Activated CD4-positive, alpha-beta T cell treated with anti-CD3 and anti-CD28 coated beads for 36 hours (primary cell): Measurements from ENCODE around the gene FAM181A. TPM values are rescaled to one million over a fixed set of nuclear protein-coding genes. Genes with fewer than 3 reads are reported as not detected.

Experiments used
- ATAC-seq: fragments of 200-7000 bp; cut with Tn5 transposase; one replicate; pipeline ENCODE4 v1.10.0; 2021; ENCODE audit warnings: mild to moderate bottlenecking, moderate library complexity
- CTCF ChIA-PET: fragments of 350-600 bp; sonication (Branson Sonifier 250); formaldehyde crosslinking; loops from one replicate; lab custom pipeline; 2021; ENCODE audit warnings: antibody characterized with exemption; lab: Charles Lee
- POLR2A ChIA-PET: fragments of 350-600 bp; sonication (Branson Sonifier 250); formaldehyde crosslinking; loops from one replicate; lab custom pipeline; 2021; ENCODE audit warnings: antibody characterized with exemption, inconsistent platforms; lab: Charles Lee
- DNase-seq: peaks from one replicate; pipeline ENCODE4 v3.0.0-alpha.2; 2020
- H3K27ac Mint-ChIP-seq: one replicate; pipeline ENCODE4 v1.8.0; 2021; ENCODE audit warnings: mixed read lengths
- H3K27me3 Mint-ChIP-seq: one replicate; pipeline ENCODE4 v1.8.0; 2021; ENCODE audit warnings: mixed read lengths
- H3K36me3 Mint-ChIP-seq: one replicate; pipeline ENCODE4 v1.8.0; 2021; ENCODE audit warnings: low read depth, mixed read lengths
- H3K4me1 Mint-ChIP-seq: one replicate; pipeline ENCODE4 v1.8.0; 2021; ENCODE audit warnings: mixed read lengths
- H3K4me3 Mint-ChIP-seq: one replicate; pipeline ENCODE4 v1.8.0; 2021; ENCODE audit warnings: mild to moderate bottlenecking, moderate library complexity, mixed read lengths
- H3K9me3 Mint-ChIP-seq: one replicate; pipeline ENCODE4 v1.8.0; 2021; ENCODE audit warnings: low read depth, mixed read lengths
- intact Hi-C, 2 experiments: fragments of 100-400 bp; cut with DNase I in 1 of 2; cut with micrococcal nuclease in 1 of 2; formaldehyde crosslinking; loops; one replicate each; pipeline versions ENCODE4 v1.14.2 to v1.15.1; 2022 to 2024; cut with DNase I, micrococcal nuclease
- total RNA-seq, 2 experiments: library from RNA; stranded (reverse); gene quantifications; one replicate each; pipeline ENCODE4 v1.2.3, GENCODE V29; 2021

Gene FAM181A
- total RNA-seq, 2 experiments from 2014 or later: not detected

- POLR2A ChIA-PET: no interaction called here
- no peak overlapping the region for H3K4me3 Mint-ChIP-seq
- H3K9me3 Mint-ChIP-seq: no peaks in the 10 kb centered on the region
- H3K36me3 Mint-ChIP-seq: no peaks in the 10 kb centered on the region
- ATAC-seq: no peak
- no peaks in the 10 kb centered on the region for H3K27me3 Mint-ChIP-seq
- H3K27ac Mint-ChIP-seq: no peak overlapping the region
- DNase-seq: no peak
- no peaks in the 10 kb centered on the region for H3K4me1 Mint-ChIP-seq
- intact Hi-C loops: no loop called here
- CTCF ChIA-PET: interaction anchor here (0.6 to 2.5 kb wide), 8 partner anchors 12 to 369 kb away, joined by 3 to 11 read pairs (median 6); partner anchors contain the start of gene CCDC197
Observed at GRCh38 chr14:93923626-93924025, 3.5 kb upstream of the FAM181A start.

GRCh38 chr14:93924592-93925355 is 2.4 kb upstream of the FAM181A start:
- DNase-seq (no peak), ATAC-seq (no peak)
- Mint-ChIP-seq H3K27me3 (no peaks in the 10 kb centered on the region), H3K27ac (no peak overlapping the region), H3K36me3 (no peaks in the 10 kb centered on the region), H3K4me3 (no peak overlapping the region), H3K4me1 (no peaks in the 10 kb centered on the region), H3K9me3 (no peaks in the 10 kb centered on the region)
- ChIA-PET POLR2A (no interaction called here), CTCF (interaction anchor here (0.6 to 2.5 kb wide), 5 partner anchors 14 to 1331 kb away, joined by 3 to 11 read pairs (median 3); no protein-coding TSS in a partner anchor)
- intact Hi-C loops: no loop called here

GRCh38 chr14:93925374-93925895 is 1.7 kb upstream of the FAM181A start:
- Mint-ChIP-seq H3K9me3 (no peaks in the 10 kb centered on the region), H3K36me3 (no peaks in the 10 kb centered on the region), H3K27ac (no peak overlapping the region), H3K4me1 (no peaks in the 10 kb centered on the region), H3K27me3 (no peaks in the 10 kb centered on the region), H3K4me3 (no peak overlapping the region)
- ChIA-PET CTCF (interaction anchor here (1.2 to 2.5 kb wide), 2 partner anchors 14 to 17 kb away, joined by 3 to 11 read pairs; no protein-coding TSS in a partner anchor), POLR2A (no interaction called here)
- no peak for DNase-seq
- intact Hi-C loops: no loop called here
- no peak for ATAC-seq

- H3K36me3 Mint-ChIP-seq: no peaks in the 10 kb centered on the region
- H3K9me3 Mint-ChIP-seq: no peaks in the 10 kb centered on the region
- intact Hi-C loops: no loop called here
- ATAC-seq (no peak), DNase-seq (no peak)
- H3K4me1 Mint-ChIP-seq: no peaks in the 10 kb centered on the region
- H3K27ac Mint-ChIP-seq: no peak overlapping the region
- H3K4me3 Mint-ChIP-seq: no peak overlapping the region
- H3K27me3 Mint-ChIP-seq: no peaks in the 10 kb centered on the region
- CTCF ChIA-PET: interaction anchor here (2.5 kb wide), 1 partner anchor 13 kb away, joined by 11 read pairs; no protein-coding TSS in a partner anchor
- POLR2A ChIA-PET: no interaction called here
Observed at GRCh38 chr14:93926245-93926872, 785 bp upstream of the FAM181A start.

GRCh38 chr14:93927800-93928145 is 629 bp downstream of the FAM181A start:
- no peak overlapping the region for H3K27ac Mint-ChIP-seq
- CTCF ChIA-PET: interaction anchor here (1.2 kb wide), 1 partner anchor 75 kb away, joined by 7 read pairs; no protein-coding TSS in a partner anchor

GRCh38 chr14:93928184-93929047 is 1.3 kb downstream of the FAM181A start:
- ChIA-PET POLR2A (no interaction called here), CTCF (interaction anchor here (1.2 kb wide), 1 partner anchor 74 kb away, joined by 7 read pairs; no protein-coding TSS in a partner anchor)
- no peaks in the 10 kb centered on the region for H3K4me1 Mint-ChIP-seq
- no peaks in the 10 kb centered on the region for H3K27me3 Mint-ChIP-seq
- intact Hi-C loops: no loop called here
- no peaks in the 10 kb centered on the region for H3K9me3 Mint-ChIP-seq
- H3K36me3 Mint-ChIP-seq: no peaks in the 10 kb centered on the region
- no peak overlapping the region for H3K27ac Mint-ChIP-seq
- no peak for DNase-seq
- ATAC-seq: no peak
- H3K4me3 Mint-ChIP-seq: no peak overlapping the region

More at GRCh38 chr14:93927800-93928145, 629 bp downstream of the FAM181A start:
- POLR2A ChIA-PET: no interaction called here
- H3K4me3 Mint-ChIP-seq: no peak overlapping the region
- no peaks in the 10 kb centered on the region for H3K36me3 Mint-ChIP-seq
- no peak for ATAC-seq
- H3K4me1 Mint-ChIP-seq: no peaks in the 10 kb centered on the region
- no peak for DNase-seq
- intact Hi-C loops: no loop called here
- H3K27me3 Mint-ChIP-seq: no peaks in the 10 kb centered on the region
- no peaks in the 10 kb centered on the region for H3K9me3 Mint-ChIP-seq

GRCh38 chr14:93929048-93929535 is 1.9 kb downstream of the FAM181A start:
- intact Hi-C loops: no loop called here
- Mint-ChIP-seq H3K4me3 (no peak overlapping the region), H3K27ac (no peak overlapping the region), H3K4me1 (no peaks in the 10 kb centered on the region), H3K36me3 (no peaks in the 10 kb centered on the region), H3K27me3 (no peaks in the 10 kb centered on the region), H3K9me3 (no peaks in the 10 kb centered on the region)
- no peak for ATAC-seq
- ChIA-PET POLR2A (no interaction called here), CTCF (interaction anchor here (1.2 kb wide), 1 partner anchor 74 kb away, joined by 7 read pairs; no protein-coding TSS in a partner anchor)
- no peak for DNase-seq

- Mint-ChIP-seq H3K27ac (no peak overlapping the region), H3K4me1 (no peaks in the 10 kb centered on the region), H3K27me3 (no peaks in the 10 kb centered on the region), H3K36me3 (no peaks in the 10 kb centered on the region), H3K4me3 (no peak overlapping the region), H3K9me3 (no peaks in the 10 kb centered on the region)
- no peak for DNase-seq
- ChIA-PET POLR2A (no interaction called here), CTCF (interaction anchor here (0.5 to 1.1 kb wide), 2 partner anchors 10 to 89 kb away, joined by 3 to 6 read pairs; no protein-coding TSS in a partner anchor)
- ATAC-seq: no peak
- intact Hi-C loops: no loop called here
Observed at GRCh38 chr14:93929657-93930056, 2.5 kb downstream of the FAM181A start.

- no peaks in the 10 kb centered on the region for H3K36me3 Mint-ChIP-seq
- H3K27ac Mint-ChIP-seq: no peak overlapping the region
- POLR2A ChIA-PET: no interaction called here
- no peaks in the 10 kb centered on the region for H3K27me3 Mint-ChIP-seq
- ATAC-seq (no peak), DNase-seq (no peak)
- CTCF ChIA-PET: interaction anchor here (0.5 to 1.1 kb wide), 4 partner anchors 9 to 798 kb away, joined by 3 to 6 read pairs (median 4); no protein-coding TSS in a partner anchor
- H3K4me1 Mint-ChIP-seq: no peaks in the 10 kb centered on the region
- no peak overlapping the region for H3K4me3 Mint-ChIP-seq
- intact Hi-C loops: no loop called here
- no peaks in the 10 kb centered on the region for H3K9me3 Mint-ChIP-seq
Observed at GRCh38 chr14:93930296-93930988, 3.3 kb downstream of the FAM181A start.

GRCh38 chr14:93930989-93931307 is 3.8 kb downstream of the FAM181A start:
- ATAC-seq: no peak
- no peak overlapping the region for H3K27ac Mint-ChIP-seq
- no peaks in the 10 kb centered on the region for H3K27me3 Mint-ChIP-seq
- intact Hi-C loops: no loop called here
- H3K36me3 Mint-ChIP-seq: no peaks in the 10 kb centered on the region
- POLR2A ChIA-PET: no interaction called here
- H3K4me1 Mint-ChIP-seq: no peaks in the 10 kb centered on the region
- no peak for DNase-seq
- H3K9me3 Mint-ChIP-seq: no peaks in the 10 kb centered on the region
- CTCF ChIA-PET: no interaction called here
- no peak overlapping the region for H3K4me3 Mint-ChIP-seq
